ENCODE results near the gene ILDR2.
A peak's percentile ranks its signal among the peaks of the same experiment; 100 is the strongest.

The ILDR2 gene

GRCh38 chr1:166977951-166978350 lies 2.6 kb upstream of the ILDR2 start (continued):
- TF ChIP-seq ZSCAN18 (tag by site-specific recombination; IDR thresholded peaks at IDR 0.05), result no peak
- TF ChIP-seq ZNF747 (tag by site-specific recombination; IDR thresholded peaks at IDR 0.05), result no peak
- TF ChIP-seq CTCF (tag by site-specific recombination; IDR thresholded peaks at IDR 0.05), result no peak
- TF ChIP-seq ZNF121 (tag by site-specific recombination; IDR thresholded peaks at IDR 0.05), result no peak
- TF ChIP-seq ZNF701 (tag by site-specific recombination; IDR thresholded peaks at IDR 0.05), result no peak
- no peak for TF ChIP-seq ZNF239 (tag by site-specific recombination; IDR thresholded peaks at IDR 0.05)
- no peak for TF ChIP-seq ZNF146 (tag by site-specific recombination; IDR thresholded peaks at IDR 0.05)
- TF ChIP-seq YY2 (tag by site-specific recombination; IDR thresholded peaks at IDR 0.05), result no peak

- H3K9me3 ChIP-seq (ENCODE audit: control insufficient read depth, insufficient read depth, low read depth, low read length), result no peaks in the 10 kb centered on the region
- peaks cover 3% of the 10 kb centered on the region; the same call in 1 of the 2 replicates for H3K4me1 ChIP-seq (ENCODE audit: control insufficient read depth, insufficient read depth, low read length)
- POLR2A ChIA-PET, result interaction anchor here (0.5 to 0.9 kb wide), 2 partner anchors 16 to 221 kb away, joined by 4 to 6 read pairs; no protein-coding TSS in a partner anchor
- no peak overlapping the region; the same call in 1 of the 2 replicates for H3K27ac ChIP-seq (ENCODE audit: extremely low read depth, low read depth, low read length)
- H3K4me3 ChIP-seq (ENCODE audit: low read depth, low read length), result peak overlapping the region; percentile 68
- H3K36me3 ChIP-seq (ENCODE audit: control insufficient read depth in 2 of 2, insufficient read depth in 1 of 2, low read length in 2 of 2), result no peaks in the 10 kb centered on the region
- CTCF ChIA-PET, result interaction anchor here (0.7 to 2.4 kb wide), 9 partner anchors 8 to 469 kb away, joined by 3 to 7 read pairs (median 3); no protein-coding TSS in a partner anchor
- TF ChIP-seq EGR2 (tag by site-specific recombination; IDR thresholded peaks at IDR 0.05; ENCODE audit: low read depth) (peak; percentile 92), ZNF23 (tag by site-specific recombination; IDR thresholded peaks at IDR 0.05; ENCODE audit: borderline replicate concordance) (no peak), ZNF174 (tag by site-specific recombination; IDR thresholded peaks at IDR 0.05) (no peak), ZNF692 (tag by site-specific recombination; IDR thresholded peaks at IDR 0.05) (peak; percentile 35; the same call in 1 of the 2 replicates), ZNF184 (tag by site-specific recombination; IDR thresholded peaks at IDR 0.05) (no peak), CTCF (tag by site-specific recombination; IDR thresholded peaks at IDR 0.05) (no peak), ZBTB20 (tag by site-specific recombination; IDR thresholded peaks at IDR 0.05) (peak; percentile 35), ZBTB7A (tag by site-specific recombination; IDR thresholded peaks at IDR 0.05; ENCODE audit: low read depth) (0 out of 2 replicates have a peak, but pooled peaks have one; percentile 49), ZNF155 (tag by site-specific recombination; IDR thresholded peaks at IDR 0.05) (no peak), ZNF530 (tag by site-specific recombination; IDR thresholded peaks at IDR 0.05; ENCODE audit: low read depth) (no peak), PATZ1 (tag by site-specific recombination; IDR thresholded peaks at IDR 0.05) (peak; percentile 94), KLF8 (tag by site-specific recombination; IDR thresholded peaks at IDR 0.05) (no peak), ZIC2 (tag by site-specific recombination; IDR thresholded peaks at IDR 0.05) (no peak), KLF7 (tag by site-specific recombination; IDR thresholded peaks at IDR 0.05; ENCODE audit: borderline replicate concordance) (no peak), ZNF404 (tag by site-specific recombination; IDR thresholded peaks at IDR 0.05) (no peak), TSHZ1 (tag by site-specific recombination; IDR thresholded peaks at IDR 0.05; ENCODE audit: borderline replicate concordance) (no peak)
Observed at GRCh38 chr1:166974647-166975345, 544 bp downstream of the ILDR2 start.

All from HEK293 (cell line).